GM12878 (cell line): Measurements from ENCODE around the gene SEMA3B. TPM values are rescaled to one million over a fixed set of nuclear protein-coding genes. Genes with fewer than 3 reads are reported as not detected.
A peak's percentile ranks its signal among the peaks of the same experiment; 100 is the strongest.

Experiments used
- ATAC-seq: fragments of 200-7000 bp; cut with Tn5 transposase; 3 replicates; pipeline ENCODE4 v1.9.1; 2020; ENCODE audit warnings: mild to moderate bottlenecking, moderate library complexity
- BruUV-seq: library from RNA; stranded (reverse); fragments of 400-500 nt; replicated peaks from 2 replicates; lab custom pipeline; 2021; lab: Mats Ljungman, UMichigan
- CTCF ChIA-PET: fragments of 300-600 bp; sonication (Branson Sonifier 250); formaldehyde crosslinking; extraction: SDS; loops from one replicate; lab custom pipeline; 2021; ENCODE audit warnings: inconsistent platforms; lab: Yijun Ruan, JAX
- POLR2A ChIA-PET: fragments of 350-600 bp; formaldehyde crosslinking; extraction: SDS; loops from one replicate; lab custom pipeline; 2021; ENCODE audit warnings: inconsistent platforms; lab: Charles Lee
- RAD21 ChIA-PET: fragments of 300-600 bp; sonication (Branson Sonifier 250); formaldehyde crosslinking; loops from one replicate; lab custom pipeline; 2023; ENCODE audit warnings: antibody characterized with exemption; ENCODE audit not compliant: unreplicated experiment; lab: Charles Lee
- SMC1A ChIA-PET: fragments of 300-600 bp; sonication (Branson Sonifier 250); formaldehyde crosslinking; loops from one replicate; lab custom pipeline; 2023; ENCODE audit not compliant: unreplicated experiment, uncharacterized antibody; lab: Charles Lee
- DNase-seq: peaks from one replicate; pipeline ENCODE4 v3.0.0-alpha.2; 2011; ENCODE audit warnings: low read depth, low spot score
- FAIRE-seq: peaks from 3 replicates; lab custom pipeline; 2011; peaks lifted over from hg19 to GRCh38; lab: Jason Lieb, UNC
- H2AFZ ChIP-seq: 2 replicates; pipeline ENCODE4 v1.6.0; 2011; ENCODE audit warnings: low read depth, low read length, control low read depth; ENCODE audit not compliant: control insufficient read depth
- H3K27ac ChIP-seq: 2 replicates; pipeline ENCODE4 v1.5.1; 2011; ENCODE audit warnings: control low read depth; ENCODE audit not compliant: control insufficient read depth, insufficient read depth
- H3K27me3 ChIP-seq, 2 experiments: replicated peaks in 1 of 2; 2 replicates each; pipeline versions ENCODE4 v1.6.0 to v1.6.1; 2011; ENCODE audit warnings: low read length in 1 of 2; ENCODE audit not compliant: control insufficient read depth in 2 of 2, insufficient read depth in 2 of 2
- H3K36me3 ChIP-seq, 2 experiments: 2 replicates each; pipeline ENCODE4 v1.5.1; 2011; ENCODE audit warnings: low read length in 1 of 2; ENCODE audit not compliant: control insufficient read depth in 2 of 2, insufficient read depth in 2 of 2
- H3K4me1 ChIP-seq: 2 replicates; pipeline ENCODE4 v1.6.1; 2011; ENCODE audit warnings: mild to moderate bottlenecking, low read length, moderate library complexity, mixed read lengths; ENCODE audit not compliant: control insufficient read depth, insufficient read depth
- H3K4me2 ChIP-seq: 2 replicates; pipeline ENCODE4 v1.6.0; 2011; ENCODE audit warnings: control low read depth; ENCODE audit not compliant: control insufficient read depth, insufficient read depth
- H3K4me3 ChIP-seq: fragments of 200-600 bp; sonication (generic); 2 replicates; pipeline ENCODE4 v1.5.1; 2016
- H3K79me2 ChIP-seq: 2 replicates; pipeline ENCODE4 v1.6.0; 2011; ENCODE audit warnings: low read length; ENCODE audit not compliant: control insufficient read depth, insufficient read depth
- H3K9ac ChIP-seq: 2 replicates; pipeline ENCODE4 v1.8.0; 2011; ENCODE audit warnings: low read length, control low read depth, mixed read lengths; ENCODE audit not compliant: control insufficient read depth, insufficient read depth
- H3K9me3 ChIP-seq: replicated peaks from 3 replicates; pipeline ENCODE4 v1.5.1; 2011; ENCODE audit warnings: mild to moderate bottlenecking, low read length; ENCODE audit not compliant: control insufficient read depth, insufficient read depth
- H4K20me1 ChIP-seq: 2 replicates; pipeline ENCODE4 v1.6.0; 2011; ENCODE audit not compliant: control insufficient read depth, insufficient read depth
- BHLHE40 ChIP-seq, 2 experiments: fragments of 450-650 bp in 1 of 2; IDR thresholded peaks; 2 replicates each; pipeline ENCODE4 v1.6.1; 2011 to 2017; ENCODE audit warnings: low read depth in 2 of 2, borderline replicate concordance in 1 of 2, improper control_type of control experiment in 1 of 2, low read length in 1 of 2, mild to moderate bottlenecking in 1 of 2
- BRCA1 ChIP-seq: IDR thresholded peaks from 2 replicates; pipeline ENCODE4 v1.6.1; 2011; ENCODE audit warnings: low read depth, low read length, improper control_type of control experiment
- CREM ChIP-seq: IDR thresholded peaks from 2 replicates; pipeline ENCODE4 v1.6.1; 2014; ENCODE audit warnings: antibody characterized with exemption, low read depth
- FOXK2 ChIP-seq: fragments of 450-650 bp; IDR thresholded peaks from 2 replicates; pipeline ENCODE4 v1.6.1; 2017; ENCODE audit warnings: mild to moderate bottlenecking, moderate library complexity
- IRF4 ChIP-seq: IDR thresholded peaks from 2 replicates; pipeline ENCODE4 v1.6.1; 2011; ENCODE audit warnings: low read depth, low read length
- IRF5 ChIP-seq: fragments of 450-650 bp; IDR thresholded peaks from 2 replicates; pipeline ENCODE4 v1.6.1; 2017; ENCODE audit warnings: borderline replicate concordance
- MTA3 ChIP-seq: IDR thresholded peaks from 2 replicates; pipeline ENCODE4 v1.6.1; 2012; ENCODE audit warnings: low read length, inconsistent platforms, borderline replicate concordance
- MYC ChIP-seq: IDR thresholded peaks from 2 replicates; pipeline ENCODE4 v1.6.1; 2011; ENCODE audit warnings: mild to moderate bottlenecking, low read length, moderate library complexity, inconsistent platforms; ENCODE audit not compliant: insufficient read depth, insufficient replicate concordance, insufficient read length, severe bottlenecking
- NFYA ChIP-seq: IDR thresholded peaks from 2 replicates; pipeline ENCODE4 v1.6.1; 2011; ENCODE audit warnings: low read depth, mild to moderate bottlenecking, low read length, improper control_type of control experiment, borderline replicate concordance
- NR2C1 ChIP-seq: fragments of 450-650 bp; IDR thresholded peaks from 2 replicates; pipeline ENCODE4 v1.6.1; 2017; ENCODE audit warnings: antibody characterized with exemption, mild to moderate bottlenecking, moderate library complexity
- NR2C2 ChIP-seq: IDR thresholded peaks from 2 replicates; pipeline ENCODE4 v1.6.1; 2011; ENCODE audit warnings: borderline replicate concordance, low read depth; ENCODE audit not compliant: control insufficient read depth, insufficient read length
- PAX8 ChIP-seq: fragments of 450-650 bp; IDR thresholded peaks from 2 replicates; pipeline ENCODE4 v1.6.1; 2017; ENCODE audit warnings: mild to moderate bottlenecking, moderate library complexity
- RB1 ChIP-seq: fragments of 450-650 bp; formaldehyde crosslinking; IDR thresholded peaks from 2 replicates; pipeline ENCODE4 v1.6.1; 2017; ENCODE audit warnings: mild to moderate bottlenecking, borderline replicate concordance
- RBBP5 ChIP-seq: fragments of 200-600 bp; sonication (generic); conservative IDR thresholded peaks from 2 replicates; pipeline ENCODE4 v1.6.1; 2016
- RUNX3 ChIP-seq: IDR thresholded peaks from 2 replicates; pipeline ENCODE4 v1.6.1; 2012; ENCODE audit warnings: low read length, inconsistent platforms
- SMC3 ChIP-seq: IDR thresholded peaks from 2 replicates; pipeline ENCODE4 v1.6.1; 2011; ENCODE audit warnings: low read length, improper control_type of control experiment, borderline replicate concordance
- SREBF1 ChIP-seq: IDR thresholded peaks from 2 replicates; pipeline ENCODE4 v1.6.1; 2012; ENCODE audit warnings: mild to moderate bottlenecking, low read length
- SUPT20H ChIP-seq: IDR thresholded peaks from 2 replicates; pipeline ENCODE4 v1.6.1; 2011; ENCODE audit warnings: low read depth, mild to moderate bottlenecking, low read length, moderate library complexity, borderline replicate concordance; ENCODE audit not compliant: control insufficient read depth
- SUZ12 ChIP-seq: fragments of 200-600 bp; sonication (generic); IDR thresholded peaks from one replicate; pipeline ENCODE4 v1.6.1; 2018; ENCODE audit warnings: antibody characterized with exemption, mild to moderate bottlenecking; ENCODE audit not compliant: unreplicated experiment
- whole genome bisulfite sequencing: methylation state at CpG from one replicate; pipeline ENCODE4 v1.1.6; 2016; ENCODE audit warnings: low lambda C conversion rate; ENCODE audit not compliant: insufficient replicate concordance, insufficient coverage; ENCODE audit errors: missing lambda C conversion rate; 5-methylcytosine and 5-hydroxymethylcytosine counted together
- in situ Hi-C: fragments of 300-500 bp; cut with MboI; formaldehyde crosslinking; loops from 9 replicates; pipeline ENCODE4 v1.14.3; 2018; ENCODE audit warnings: mixed read lengths
- intact Hi-C: fragments of 100-400 bp; cut with micrococcal nuclease; formaldehyde crosslinking; loops from one replicate; pipeline ENCODE4 v1.14.2; 2022; ENCODE audit not compliant: unreplicated experiment
- polyA plus RNA-seq, 11 experiments: library from polyadenylated mRNA; depleted of rRNA in 4 of 11; unstranded in 6 of 11; stranded (reverse) in 5 of 11; fragments of >200 nt; fragmentation: Nextera tagmentation in 4 of 11; fragmentation: Illumina TruSeq in 1 of 11; extraction: Ambion mirVana in 4 of 11; extraction: Trizol in 1 of 11; gene quantifications; 1 replicate in 1 of 11; 2 replicates in 10 of 11; pipeline versions ENCODE4 v1.2.1 to v1.2.3, GENCODE V29; 2011 to 2016; ENCODE audit warnings: inconsistent platforms in 2 of 11, missing spikeins in 2 of 11, low read depth in 1 of 11
- total RNA-seq, 4 experiments: library from RNA; depleted of rRNA in 3 of 4; stranded (reverse); fragments of >200 nt in 3 of 4; fragmentation: Illumina TruSeq in 1 of 4; extraction: Trizol in 1 of 4; gene quantifications; 2 replicates each; pipeline versions ENCODE4 v1.2.1 to v1.2.3, GENCODE V29; 2013 to 2021
- TF ChIP-seq, protein P1 (sequence below): fragments of 450-650 bp; IDR thresholded peaks from 2 replicates; pipeline ENCODE4 v1.6.1; 2016; ENCODE audit warnings: mild to moderate bottlenecking

Gene SEMA3B
- total and polyA plus RNA-seq, 10 of the 15 experiments (the other 5 are each of a cell fraction or from before 2014, with no cell fraction given) = 0.06 to 0.59 (median 0.14) TPM; not detected in 2

DNA sequence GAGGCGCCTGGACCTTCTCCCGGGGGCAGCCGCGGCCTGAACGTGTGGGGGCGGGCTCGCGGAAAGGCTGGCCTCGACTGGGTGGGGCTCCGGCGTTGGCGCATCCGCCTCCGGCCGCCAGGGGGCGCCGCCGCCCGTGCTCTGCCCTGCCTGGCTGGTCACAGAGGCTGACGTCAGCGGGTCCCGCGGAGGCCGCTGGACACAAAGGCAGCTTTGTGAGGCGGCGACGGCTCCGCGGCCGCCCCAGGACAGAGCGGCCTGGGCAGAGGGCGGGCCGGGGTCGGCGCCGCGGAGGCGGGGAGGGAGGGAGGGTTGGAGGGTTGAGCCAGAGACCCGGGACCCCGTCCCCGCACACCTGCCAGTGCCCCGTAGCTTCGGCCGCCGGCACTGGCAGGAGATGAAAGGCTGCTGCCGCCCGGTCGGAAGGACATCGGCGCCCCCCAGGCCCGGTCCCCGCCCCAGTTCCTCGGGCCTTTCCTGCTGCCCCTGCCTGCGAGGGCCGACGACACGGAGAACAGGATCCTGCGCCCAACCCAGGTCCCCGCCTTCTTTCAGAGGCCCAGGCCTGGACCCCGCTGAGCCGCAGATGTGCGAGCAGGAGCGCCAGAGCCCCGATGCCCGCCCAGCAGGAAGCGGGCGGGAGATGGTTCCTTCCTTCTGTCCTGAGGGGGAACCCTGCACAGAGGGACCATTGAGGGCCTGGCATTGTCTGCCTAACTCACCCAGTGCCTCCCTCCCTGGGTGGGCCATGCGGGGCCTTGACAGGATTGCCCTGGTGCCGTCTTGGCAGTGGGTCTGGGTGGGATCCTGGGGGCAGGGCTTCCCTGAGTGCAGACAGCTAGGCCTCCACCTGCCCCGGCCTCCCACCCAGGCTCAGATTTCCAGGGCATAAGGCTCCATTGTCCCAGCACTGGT is 8.7 kb upstream of the SEMA3B start:
- H3K4me3 ChIP-seq = peak overlapping the region; percentile 72; the same call in 1 of the 2 replicates
- intact Hi-C loops = no loop called here
- peaks cover 13% of the 10 kb centered on the region; the same call in 1 of the 3 replicates for H3K9me3 ChIP-seq
- H3K27me3 ChIP-seq = no peaks in the 10 kb centered on the region
- ChIA-PET RAD21 (interaction anchor here (0.8 to 2.2 kb wide), 8 partner anchors 12 to 65 kb away, joined by 3 to 18 read pairs (median 6); no protein-coding TSS in a partner anchor), CTCF (interaction anchor here (0.6 to 7.9 kb wide), 15 partner anchors 9 to 134 kb away, joined by 3 to 44 read pairs (median 5); partner anchors contain the start of genes GNAI2, HYAL3, IFRD2 and NAA80), POLR2A (interaction anchor here (0.6 to 1.9 kb wide), 7 partner anchors 12 to 506 kb away, joined by 3 to 7 read pairs (median 4); partner anchors contain the start of genes GNAI2 and LSMEM2), SMC1A (interaction anchor here (0.5 to 2.9 kb wide), 4 partner anchors 12 to 342 kb away, joined by 3 to 10 read pairs (median 4); no protein-coding TSS in a partner anchor)
- 11% methylated on average over 44 of the region's 70 CpGs for WGBS
- FAIRE-seq (peak; percentile 90), DNase-seq (no peak), ATAC-seq (peak; percentile 98)
- H3K36me3 ChIP-seq = peaks cover 12 to 24% of the 10 kb centered on the region in 2 experiments; a peak in 3 of 4 replicates
- H3K9ac ChIP-seq = peak overlapping the region; percentile 69; the same call in 1 of the 2 replicates
- H3K4me2 ChIP-seq = peak overlapping the region; percentile 52
- BruUV-seq = no TSS peak
- H3K79me2 ChIP-seq = no peaks in the 10 kb centered on the region
- in situ Hi-C loops = no loop called here
- H4K20me1 ChIP-seq = no peaks in the 10 kb centered on the region
- H2AFZ ChIP-seq = peak overlapping the region; percentile 46
- H3K4me1 ChIP-seq = peaks cover 14% of the 10 kb centered on the region
- no peak overlapping the region for H3K27ac ChIP-seq
- TF ChIP-seq NFYA (no peak), RUNX3 (no peak; the same call in 1 of the 2 replicates), SREBF1 (no peak), PAX8 (no peak), SUZ12 (no peak), RBBP5 (no peak), MTA3 (0 out of 2 replicates have a peak, but pooled peaks have one; percentile 23), SMC3 (peak; percentile 53; the same call in 1 of the 2 replicates), BRCA1 (no peak), IRF4 (no peak), MYC (no peak), CREM (peak; percentile 69), FOXK2 (no peak), SUPT20H (no peak), BHLHE40 (IDR thresholded peaks at IDR 0.05; ENCODE audit: borderline replicate concordance in 1 of 2, low read depth in 2 of 2, low read length in 1 of 2) (peak; percentile 89 to 96), NR2C1 (no peak), IRF5 (no peak), RB1 (no peak), NR2C2 (no peak)
- TF ChIP-seq, protein P1, sequence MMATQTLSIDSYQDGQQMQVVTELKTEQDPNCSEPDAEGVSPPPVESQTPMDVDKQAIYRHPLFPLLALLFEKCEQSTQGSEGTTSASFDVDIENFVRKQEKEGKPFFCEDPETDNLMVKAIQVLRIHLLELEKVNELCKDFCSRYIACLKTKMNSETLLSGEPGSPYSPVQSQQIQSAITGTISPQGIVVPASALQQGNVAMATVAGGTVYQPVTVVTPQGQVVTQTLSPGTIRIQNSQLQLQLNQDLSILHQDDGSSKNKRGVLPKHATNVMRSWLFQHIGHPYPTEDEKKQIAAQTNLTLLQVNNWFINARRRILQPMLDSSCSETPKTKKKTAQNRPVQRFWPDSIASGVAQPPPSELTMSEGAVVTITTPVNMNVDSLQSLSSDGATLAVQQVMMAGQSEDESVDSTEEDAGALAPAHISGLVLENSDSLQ = no peak
